HG03045 (cell line): ENCODE measurements around the gene SIGLEC10.
"Not testable (repeated sequence)": the region's sequence is repeated elsewhere in the genome, so short reads cannot be mapped to it uniquely, and the experiment has no call there.

Experiments
- ATAC-seq: cut with Tn5 transposase; IDR thresholded peaks from one replicate; pipeline ENCODE4 v1.9.1; 2021; ENCODE audit warnings: mild to moderate bottlenecking, moderate library complexity; ENCODE audit not compliant: unreplicated experiment

The SIGLEC10 gene

DNA sequence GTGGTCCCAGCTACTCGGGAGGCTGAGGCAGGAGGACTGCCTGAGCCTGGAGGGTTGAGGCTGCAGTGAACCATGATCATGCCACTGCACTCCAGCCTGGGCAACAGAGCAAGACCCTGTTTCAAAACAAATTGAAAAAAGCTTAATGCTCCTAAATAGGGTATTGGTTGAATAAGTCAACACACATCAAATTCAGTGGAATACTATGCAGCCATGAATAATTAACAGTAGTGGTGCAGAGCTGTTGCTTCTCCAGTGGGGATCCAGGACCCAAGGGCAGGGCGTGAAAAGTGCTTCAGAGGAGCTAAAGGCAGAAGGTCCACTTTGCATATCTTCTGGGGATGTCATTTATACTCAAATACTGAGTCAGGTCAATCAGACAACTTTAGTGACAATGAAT lies 22.6 kb upstream of the SIGLEC10 start:
- ATAC-seq, result no peak

DNA sequence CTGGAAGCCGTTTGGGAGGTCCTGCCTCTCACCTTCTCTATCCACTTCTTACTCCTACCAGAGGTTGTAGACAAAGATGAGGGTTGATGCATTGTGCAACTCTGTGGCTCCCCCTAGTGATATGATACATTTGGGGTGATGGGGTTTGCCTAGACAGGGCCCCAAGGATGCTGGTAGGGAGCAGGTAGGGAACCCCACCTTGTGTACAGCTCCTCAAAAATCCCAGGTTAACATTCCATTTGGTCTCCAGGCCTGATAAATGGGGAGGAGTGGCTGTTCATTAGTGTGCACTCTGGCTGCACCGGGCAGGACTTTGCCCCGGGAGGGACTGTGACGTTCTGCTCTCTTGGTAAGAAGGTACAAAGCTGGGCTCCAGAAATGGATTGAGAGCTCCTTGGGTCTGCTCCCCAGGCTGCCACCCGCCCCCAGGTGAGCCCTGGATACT lies 21.6 kb upstream of the SIGLEC10 start:
- no peak for ATAC-seq

DNA sequence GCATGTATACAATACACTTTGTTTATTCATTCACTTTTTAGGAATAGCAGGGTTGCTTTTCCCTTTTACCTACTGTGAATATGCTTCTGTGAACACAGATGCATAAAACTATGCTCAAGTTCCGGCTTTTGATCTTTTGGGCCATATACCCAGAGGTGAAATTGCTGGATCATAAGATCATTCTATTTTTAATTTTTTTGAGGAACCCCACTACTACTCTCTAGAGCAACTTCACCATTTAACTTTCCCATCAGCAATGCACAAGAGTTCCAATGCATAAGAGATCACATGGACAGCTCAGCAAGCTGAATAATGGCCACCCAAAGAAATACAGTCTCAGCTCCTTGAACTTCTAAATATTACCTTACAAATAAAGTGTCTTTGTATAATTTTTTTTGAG lies 17.0 kb upstream of the SIGLEC10 start:
- no peak for ATAC-seq

DNA sequence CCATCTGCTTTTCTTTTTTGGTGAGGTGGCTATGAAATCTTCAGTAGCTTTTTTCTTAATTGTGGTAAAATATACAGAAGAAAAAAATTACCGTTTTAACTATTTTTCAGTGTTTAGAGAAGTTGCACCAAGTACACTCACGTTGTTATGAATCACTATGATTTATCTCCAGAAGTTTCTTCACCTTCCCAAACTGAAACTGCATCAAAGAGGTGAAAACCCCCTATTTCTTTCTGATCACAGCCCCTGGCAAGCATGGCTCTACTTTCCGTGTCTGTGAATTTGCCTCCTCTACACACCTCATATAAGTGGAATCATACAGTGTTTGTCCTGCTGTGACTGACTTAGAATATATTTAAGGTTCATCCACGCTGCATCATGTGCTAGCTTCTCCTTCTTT lies 15.6 kb upstream of the SIGLEC10 start:
- ATAC-seq, result no peak

DNA sequence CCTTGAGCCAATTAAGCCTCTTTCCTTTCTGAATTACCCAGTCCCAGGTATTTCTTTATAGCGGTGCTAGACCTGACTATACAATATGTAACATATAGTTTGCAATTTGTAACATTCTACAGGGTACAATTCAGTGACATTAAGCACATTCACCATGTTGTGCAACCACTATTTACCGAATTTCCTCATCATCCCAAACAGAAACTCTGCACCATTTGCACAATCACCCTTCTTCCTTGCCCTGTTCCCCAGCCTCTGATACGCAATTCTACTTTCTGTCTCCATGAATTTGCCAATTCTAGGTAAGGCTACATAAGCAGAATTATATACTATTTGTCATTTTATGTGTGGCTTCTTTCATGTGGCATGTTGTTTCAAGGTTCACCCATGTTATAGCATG lies 13.7 kb upstream of the SIGLEC10 start:
- no peak for ATAC-seq

DNA sequence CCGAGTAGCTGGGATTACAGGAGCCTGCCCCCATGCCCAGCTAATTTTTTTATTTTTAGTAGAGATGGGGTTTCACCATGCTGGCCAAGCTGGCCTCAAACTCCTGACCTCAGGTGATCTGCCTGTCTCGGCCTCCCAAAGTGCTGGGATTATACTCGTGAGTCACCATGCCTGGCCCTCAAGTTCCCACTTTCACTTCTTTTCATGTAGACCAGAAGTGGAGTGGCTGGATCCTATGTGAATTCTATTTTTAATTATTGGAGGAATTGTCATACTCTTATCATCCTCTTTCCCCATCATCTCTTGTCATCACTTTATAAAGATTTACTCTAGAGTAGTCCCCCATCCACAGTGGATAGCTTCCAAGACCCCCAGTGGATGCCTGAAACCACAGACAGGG lies 12.8 kb upstream of the SIGLEC10 start:
- ATAC-seq, result no peak

DNA sequence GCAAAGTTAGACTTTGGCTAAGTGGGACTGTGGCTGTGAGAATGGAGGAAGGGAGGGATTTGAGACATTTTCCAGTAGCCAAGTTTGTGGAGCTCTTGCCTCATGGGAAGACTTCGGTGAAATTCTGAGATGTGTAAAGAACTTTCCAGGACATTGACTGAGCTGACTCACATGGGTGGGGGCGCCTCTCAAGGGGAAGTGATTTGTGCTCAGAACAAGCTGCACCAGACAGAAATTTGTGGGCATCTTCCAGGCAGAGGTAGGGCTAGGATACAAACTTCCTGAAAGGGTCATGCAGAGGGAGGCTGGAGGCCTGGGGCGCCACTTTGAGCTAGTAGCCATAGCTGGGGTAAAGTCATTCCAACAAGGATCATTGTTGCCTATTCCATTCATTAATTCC lies 9.8 kb upstream of the SIGLEC10 start:
- ATAC-seq, result no peak

DNA sequence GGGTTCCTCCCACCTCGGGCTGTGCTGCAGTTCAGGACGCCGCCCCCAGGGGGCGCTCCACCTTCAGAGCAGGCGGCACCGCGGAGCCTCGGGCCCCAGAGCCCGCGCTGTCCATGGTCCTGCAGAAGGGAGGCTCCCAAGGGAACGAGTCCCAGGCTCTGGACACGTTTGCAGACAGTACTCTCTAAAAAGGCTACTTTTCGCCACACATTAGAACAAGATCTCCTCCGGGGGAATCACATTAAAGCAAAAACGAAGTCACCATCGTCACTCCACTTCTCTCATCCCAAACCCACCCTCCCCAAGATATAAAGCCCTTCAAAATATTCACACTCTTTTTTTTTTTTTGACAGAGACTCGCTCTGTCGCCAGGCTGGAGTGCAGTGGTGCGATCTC lies 4.6 kb upstream of the SIGLEC10 start:
- no peak for ATAC-seq

DNA sequence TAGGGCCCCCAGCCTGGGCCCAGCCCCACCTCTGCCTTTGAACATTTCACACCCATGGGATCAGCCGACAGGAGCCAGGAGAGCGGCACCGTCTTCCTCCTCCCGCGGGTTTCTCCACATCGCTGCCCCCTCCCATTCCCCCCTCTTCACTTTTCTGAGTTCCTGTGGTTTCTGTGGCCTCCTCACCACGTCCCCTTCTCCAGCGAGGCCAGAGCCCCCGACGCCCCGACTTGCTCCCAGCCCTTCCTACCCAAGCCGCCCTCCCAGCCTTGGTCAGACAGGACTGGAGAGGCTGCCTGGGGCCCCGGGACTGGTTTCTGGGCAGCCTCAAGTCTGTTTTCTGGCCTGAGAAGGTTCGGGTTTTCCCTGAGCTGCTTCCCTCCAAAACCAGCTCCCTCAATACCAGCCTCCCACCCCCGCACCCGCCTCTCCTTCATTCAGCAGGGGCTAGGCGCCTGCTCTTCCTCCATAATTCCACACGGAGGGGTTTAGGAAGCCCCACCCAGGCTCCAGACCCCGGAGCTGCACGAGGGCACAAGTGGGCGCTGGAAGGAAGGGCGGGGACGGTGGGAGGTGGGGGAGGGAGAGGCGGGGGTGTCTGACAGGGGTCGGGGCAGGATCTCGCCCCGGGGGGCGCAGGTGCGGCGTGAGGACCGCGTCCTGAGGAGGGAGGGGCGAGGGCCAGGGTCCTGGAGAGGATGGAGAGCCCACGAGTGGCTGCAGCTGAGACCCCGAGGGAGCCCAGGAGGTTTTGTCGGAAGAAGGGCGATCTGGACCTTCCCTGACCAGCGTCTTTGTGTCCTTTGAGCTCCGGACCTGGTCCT lies 4.0 kb upstream of the SIGLEC10 start:
- no peak for ATAC-seq

DNA sequence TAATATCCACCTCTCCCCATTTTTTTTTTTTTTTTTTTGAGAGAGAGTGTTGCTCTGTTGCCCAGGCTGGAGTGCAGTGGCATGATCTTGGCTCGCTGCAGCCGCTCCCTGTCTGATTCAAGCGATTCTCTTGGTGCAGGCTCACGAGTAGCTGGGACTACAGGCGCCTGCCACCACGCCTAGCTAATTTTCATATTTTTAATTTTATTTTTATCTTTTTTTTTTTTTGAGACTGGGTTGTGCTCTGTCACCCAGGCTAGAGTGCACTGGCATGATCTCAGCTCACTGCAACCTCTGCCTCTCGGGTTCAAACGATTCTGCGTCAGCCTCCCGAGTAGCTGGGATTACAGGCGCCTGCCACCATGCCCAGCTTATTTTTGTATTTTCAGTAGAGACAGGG lies 3.1 kb upstream of the SIGLEC10 start:
- ATAC-seq, result not testable (repeated sequence)

DNA sequence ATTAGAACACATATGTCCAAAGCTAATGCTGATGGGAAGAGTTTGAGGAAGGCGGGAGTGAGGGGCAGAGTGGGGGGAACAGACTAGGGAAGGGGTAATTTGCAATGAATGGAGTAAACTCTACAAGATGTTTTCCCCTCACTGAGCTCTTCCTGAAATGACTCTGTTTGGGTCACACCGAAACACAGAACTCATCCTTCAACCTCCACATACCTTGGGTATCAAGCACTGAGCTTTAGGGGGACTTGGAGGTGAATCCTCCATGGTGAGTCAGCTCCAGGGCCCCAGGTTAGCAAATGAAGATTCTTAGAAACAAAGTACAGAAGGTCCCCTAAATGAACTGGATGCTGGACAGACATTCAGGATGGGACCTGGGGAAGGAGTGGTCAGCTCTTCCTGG lies 1.3 kb upstream of the SIGLEC10 start:
- ATAC-seq, result no peak

DNA sequence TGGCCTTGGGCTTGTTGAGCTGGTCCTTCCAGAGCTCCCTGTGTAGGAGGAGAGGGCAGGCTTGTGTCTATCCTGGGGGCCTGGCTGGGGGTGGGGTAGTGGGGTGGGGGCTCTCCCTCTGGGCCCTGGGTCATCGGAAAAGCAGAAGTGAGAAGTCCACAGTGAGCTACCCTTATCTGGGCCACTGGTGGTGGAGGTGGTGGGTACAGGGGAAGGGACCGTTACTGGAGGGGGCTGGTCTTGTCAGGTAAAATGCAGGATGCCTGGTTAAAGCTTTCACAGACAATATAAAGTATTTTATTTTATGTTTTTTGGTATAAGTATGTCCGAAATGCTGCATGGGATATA lies 342 bp upstream of the SIGLEC10 start:
- no peak for ATAC-seq

DNA sequence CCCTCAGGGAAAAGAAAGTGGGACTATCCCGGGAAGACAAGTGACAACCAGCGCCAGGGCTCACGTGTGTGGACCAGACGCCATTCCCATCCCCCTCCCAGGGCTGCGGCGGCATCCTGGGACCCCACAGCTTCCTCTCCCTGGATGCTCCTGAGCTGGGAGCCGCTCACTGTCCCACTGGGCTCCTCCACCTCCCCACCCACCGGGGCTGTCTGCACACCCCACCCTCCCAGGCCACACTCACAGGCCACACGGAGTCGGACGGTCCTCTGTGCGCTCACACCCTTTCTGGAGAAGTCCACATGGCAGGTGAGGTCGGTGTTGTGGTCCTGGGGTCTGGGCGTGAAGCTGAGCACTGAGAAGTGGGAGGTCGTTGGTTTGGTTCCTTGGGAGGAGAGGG lies 1.0 kb downstream of the SIGLEC10 start:
- ATAC-seq, result not testable (repeated sequence)

DNA sequence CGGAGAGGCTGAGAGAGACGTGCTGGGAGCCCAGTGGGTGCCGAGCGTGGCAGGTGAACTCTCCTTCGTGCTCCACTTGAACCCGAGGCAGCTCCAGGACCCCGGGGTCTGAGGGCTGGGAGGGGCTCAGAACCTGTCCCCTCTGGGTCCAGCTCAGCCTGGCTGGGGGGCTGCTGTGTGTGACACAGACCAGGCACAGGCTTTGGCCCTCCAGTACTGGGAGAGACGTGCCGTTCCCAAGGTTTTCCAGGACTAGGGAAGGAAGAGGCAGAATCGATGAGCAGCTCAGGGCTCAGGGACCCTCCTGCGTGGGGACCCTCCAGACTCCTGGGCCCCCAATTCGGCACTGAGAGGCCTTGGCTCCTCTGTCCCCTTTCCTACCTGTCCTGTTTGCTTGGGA lies 2.3 kb downstream of the SIGLEC10 start:
- ATAC-seq, result no peak

DNA sequence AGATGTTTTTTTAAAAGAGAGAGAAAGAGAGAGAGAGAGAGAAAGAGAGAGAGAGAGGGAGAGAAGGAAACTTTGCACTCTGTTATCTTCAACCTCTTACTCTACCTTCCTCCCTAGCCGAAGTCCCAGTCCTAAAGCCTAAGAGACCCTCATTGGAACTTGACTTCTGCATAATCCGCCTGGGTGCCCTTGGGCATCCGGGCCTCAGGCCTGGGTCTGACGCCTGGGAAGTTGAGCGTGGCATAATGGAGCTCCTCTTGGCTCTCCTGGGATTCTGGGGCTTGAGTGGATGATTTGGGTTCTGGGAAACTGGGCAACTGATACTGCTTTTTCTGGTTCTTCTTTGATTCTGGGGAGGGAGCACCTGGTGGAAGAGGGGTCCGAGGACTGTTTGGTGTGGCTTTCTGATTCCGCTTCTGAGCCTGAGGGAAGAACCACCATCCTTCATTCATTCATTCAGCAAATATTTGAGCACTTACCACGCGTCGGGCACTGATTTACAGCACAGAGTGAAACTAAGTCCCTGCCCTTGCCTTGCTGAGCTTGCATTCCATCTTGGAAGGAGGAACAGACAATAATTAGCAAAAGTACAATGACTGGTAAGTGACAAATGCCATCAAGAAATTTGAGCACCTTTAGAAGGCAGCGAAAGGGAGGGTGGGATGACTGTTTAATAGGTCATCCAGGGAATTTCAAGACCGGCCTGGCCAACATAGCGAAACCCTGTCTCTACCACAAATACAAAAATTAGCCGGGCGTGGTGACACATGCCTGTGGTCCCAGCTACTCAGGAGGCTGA lies 6.3 kb downstream of the SIGLEC10 start:
- ATAC-seq, result no peak

DNA sequence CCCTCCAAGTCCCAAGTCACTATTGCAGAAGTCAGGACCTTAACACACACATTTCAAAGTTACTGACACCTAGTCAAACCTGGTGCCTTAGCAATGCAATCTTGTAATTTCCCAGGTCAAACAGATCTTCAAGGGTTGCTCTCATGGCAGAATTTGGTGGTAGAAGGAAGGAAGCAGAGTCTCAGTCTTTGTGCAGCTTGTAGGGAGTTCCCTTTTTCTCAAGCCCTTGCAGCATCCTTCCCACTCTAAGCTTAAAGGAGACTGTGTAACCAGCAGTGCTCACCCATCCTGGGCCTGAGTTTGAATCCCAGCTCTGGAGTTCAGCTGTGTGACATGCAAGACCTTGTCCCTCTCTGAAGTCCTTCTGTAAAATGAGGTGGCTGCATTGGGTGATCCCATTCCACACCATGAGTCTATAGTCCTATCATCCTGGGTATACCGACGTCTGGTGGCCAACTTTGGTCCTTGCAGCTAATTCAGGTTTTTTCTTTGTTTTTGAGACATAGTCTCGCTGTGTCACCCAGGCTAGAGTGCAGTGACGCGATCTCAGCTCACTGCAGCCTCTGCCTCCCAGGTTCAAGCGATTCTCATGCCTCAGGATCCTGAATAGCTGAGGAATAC lies 9.8 kb downstream of the SIGLEC10 start:
- no peak for ATAC-seq

DNA sequence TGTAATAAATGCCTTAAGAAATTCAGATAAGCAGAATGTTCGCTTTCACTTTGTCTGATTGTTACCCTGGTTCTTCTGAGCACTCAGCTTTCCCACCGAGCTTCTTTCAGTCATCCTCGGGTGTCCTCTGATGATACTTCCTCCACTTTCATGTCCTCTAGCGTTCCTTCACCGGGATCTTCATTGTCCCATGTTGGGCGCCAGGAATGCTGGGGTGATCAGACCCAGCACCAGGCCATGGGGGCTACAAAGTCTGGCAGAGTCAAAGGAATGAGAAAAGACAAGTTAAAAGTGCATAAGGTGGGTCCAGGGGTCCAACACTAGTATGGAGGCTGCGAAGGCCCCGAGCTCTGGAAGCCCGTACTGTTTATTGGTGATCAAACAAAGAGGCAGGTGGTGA lies 15.3 kb downstream of the SIGLEC10 start:
- no peak for ATAC-seq

DNA sequence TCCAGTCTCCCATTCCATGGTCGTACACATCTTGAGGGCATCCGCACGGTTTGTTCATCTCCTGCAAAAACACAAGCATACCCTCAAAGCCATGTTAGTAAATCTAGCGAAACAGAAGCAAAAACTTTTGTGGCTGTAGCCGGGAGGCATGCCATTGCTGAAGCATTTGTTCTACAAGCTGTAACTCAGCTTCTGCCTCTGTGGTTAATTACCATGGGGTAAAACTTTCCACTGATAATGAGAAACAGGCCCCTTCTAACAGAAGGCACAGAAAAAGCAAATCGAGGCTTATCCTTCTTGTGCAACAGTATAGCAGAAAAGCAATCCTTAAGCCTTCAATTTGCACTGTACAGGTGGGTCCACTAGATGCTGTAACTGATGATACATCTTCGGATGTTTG lies 17.5 kb downstream of the SIGLEC10 start:
- not testable (repeated sequence) for ATAC-seq

DNA sequence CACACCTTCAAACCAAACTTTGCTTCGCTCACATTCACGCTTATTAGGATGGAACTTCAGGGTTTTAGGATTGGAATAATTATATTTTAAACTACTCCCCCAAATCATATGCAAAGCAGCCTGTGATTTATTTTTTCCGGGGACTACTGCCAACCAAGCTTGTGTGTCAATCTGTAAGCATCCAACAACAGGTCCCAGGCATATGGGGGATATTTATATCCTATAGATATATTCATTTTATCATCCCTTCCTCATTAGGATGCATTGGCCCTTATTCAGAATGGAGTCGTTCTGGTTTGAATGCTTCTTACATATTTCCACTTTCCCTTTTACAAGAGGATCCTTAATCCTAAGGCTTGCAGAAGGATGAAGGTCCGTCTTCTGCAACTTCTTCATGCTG lies 18.2 kb downstream of the SIGLEC10 start:
- no peak for ATAC-seq

DNA sequence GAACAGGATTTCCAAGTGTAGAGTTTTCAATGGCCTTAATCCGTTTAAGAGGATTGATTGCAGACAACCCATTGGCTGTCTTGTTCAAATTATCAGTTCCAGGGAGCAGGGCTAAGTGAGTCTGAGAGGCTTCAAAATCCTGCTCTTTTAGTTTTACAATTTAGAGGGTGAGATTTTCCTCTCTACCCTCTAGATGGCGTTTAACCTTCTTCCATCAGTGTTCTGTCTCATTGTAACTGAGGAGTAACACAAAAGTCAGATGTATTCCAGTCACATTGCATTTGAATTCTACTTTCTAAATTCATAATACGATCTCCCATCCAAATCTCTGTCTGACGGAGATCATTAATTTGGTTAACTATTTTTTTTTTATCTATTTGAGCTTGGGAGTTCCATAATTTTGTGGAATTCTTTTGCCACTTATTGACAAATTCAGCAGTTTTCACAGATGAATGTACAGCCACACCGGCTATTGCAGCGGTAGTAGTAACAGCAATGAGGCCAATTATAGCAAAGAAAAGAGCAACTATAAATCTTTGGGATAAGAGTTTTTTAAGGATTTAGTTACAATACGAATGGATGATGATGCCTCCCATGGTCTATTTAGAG lies 19.2 kb downstream of the SIGLEC10 start:
- no peak for ATAC-seq

DNA sequence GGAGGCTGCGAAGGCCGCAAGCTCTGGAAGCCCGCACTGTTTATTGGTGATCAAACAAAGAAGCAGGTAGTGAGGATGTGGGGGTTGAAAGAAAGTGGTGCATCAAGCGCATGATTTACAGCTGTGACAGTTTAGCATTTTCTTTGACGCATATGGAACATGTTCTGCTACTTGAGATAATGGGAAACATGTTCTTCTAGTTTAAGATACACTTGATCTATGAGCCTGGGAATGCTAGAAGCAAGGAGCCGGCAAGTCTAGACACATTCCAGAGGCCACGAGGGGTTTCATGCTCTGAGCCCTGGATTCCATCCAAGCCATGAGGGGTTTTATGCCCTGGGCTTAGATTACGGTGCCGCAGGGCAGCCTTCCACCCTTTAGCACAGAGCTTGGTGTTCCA lies 20.0 kb downstream of the SIGLEC10 start:
- ATAC-seq, result not testable (repeated sequence)
